ENCODE results near the gene PCDHA5. TPM values are rescaled to one million over a fixed set of nuclear protein-coding genes. Genes with fewer than 3 reads are reported as not detected.
"Not testable (repeated sequence)": the region's sequence is repeated elsewhere in the genome, so short reads cannot be mapped to it uniquely, and the experiment has no call there.

Gene PCDHA5
- total RNA-seq, 2 experiments from 2014 or later, result not detected

DNA sequence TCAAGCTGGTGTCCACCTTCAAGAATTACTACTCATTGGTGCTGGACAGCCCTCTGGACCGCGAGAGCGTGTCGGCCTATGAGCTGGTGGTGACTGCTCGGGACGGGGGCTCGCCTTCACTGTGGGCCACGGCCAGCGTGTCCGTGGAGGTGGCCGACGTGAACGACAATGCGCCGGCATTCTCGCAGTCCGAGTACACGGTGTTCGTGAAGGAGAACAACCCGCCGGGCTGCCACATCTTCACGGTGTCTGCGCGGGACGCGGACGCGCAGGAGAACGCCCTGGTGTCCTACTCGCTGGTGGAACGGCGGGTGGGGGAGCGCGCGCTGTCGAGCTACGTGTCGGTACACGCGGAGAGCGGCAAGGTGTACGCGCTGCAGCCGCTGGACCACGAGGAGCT lies 19.0 kb upstream of the PCDHA5 start:
- H3K27me3 Mint-ChIP-seq, ATAC-seq, H3K36me3 Mint-ChIP-seq, CTCF ChIA-PET, H3K4me1 Mint-ChIP-seq, DNase-seq, H3K4me3 Mint-ChIP-seq: not testable (repeated sequence)
- peaks cover 18% of the 10 kb centered on the region for H3K9me3 Mint-ChIP-seq (ENCODE audit: low read depth)
- H3K27ac Mint-ChIP-seq, result peak overlapping the region; percentile 36

DNA sequence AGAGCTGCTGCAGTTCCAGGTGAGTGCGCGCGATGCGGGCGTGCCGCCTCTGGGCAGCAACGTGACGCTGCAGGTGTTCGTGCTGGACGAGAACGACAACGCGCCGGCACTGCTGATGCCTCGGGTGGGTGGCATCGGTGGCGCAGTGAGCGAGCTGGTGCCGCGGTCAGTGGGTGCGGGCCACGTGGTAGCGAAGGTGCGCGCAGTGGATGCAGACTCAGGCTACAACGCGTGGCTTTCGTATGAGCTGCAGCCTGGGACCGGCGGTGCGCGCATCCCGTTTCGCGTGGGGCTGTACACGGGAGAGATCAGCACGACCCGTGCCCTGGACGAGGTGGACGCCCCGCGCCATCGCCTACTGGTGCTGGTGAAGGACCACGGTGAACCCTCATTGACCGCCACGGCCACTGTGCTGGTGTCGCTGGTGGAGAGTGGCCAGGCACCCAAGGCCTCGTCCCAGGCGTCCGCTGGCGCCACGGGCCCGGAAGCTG lies 18.6 kb upstream of the PCDHA5 start:
- Mint-ChIP-seq H3K4me1 (no peaks in the 10 kb centered on the region), H3K4me3 (no peak overlapping the region), H3K27ac (no peak overlapping the region), H3K27me3 (no peaks in the 10 kb centered on the region), H3K36me3 (peaks cover 3% of the 10 kb centered on the region), H3K9me3 (ENCODE audit: low read depth) (peaks cover 18% of the 10 kb centered on the region)
- CTCF ChIA-PET, result no interaction called here
- DNase-seq (no peak), ATAC-seq (no peak)

DNA sequence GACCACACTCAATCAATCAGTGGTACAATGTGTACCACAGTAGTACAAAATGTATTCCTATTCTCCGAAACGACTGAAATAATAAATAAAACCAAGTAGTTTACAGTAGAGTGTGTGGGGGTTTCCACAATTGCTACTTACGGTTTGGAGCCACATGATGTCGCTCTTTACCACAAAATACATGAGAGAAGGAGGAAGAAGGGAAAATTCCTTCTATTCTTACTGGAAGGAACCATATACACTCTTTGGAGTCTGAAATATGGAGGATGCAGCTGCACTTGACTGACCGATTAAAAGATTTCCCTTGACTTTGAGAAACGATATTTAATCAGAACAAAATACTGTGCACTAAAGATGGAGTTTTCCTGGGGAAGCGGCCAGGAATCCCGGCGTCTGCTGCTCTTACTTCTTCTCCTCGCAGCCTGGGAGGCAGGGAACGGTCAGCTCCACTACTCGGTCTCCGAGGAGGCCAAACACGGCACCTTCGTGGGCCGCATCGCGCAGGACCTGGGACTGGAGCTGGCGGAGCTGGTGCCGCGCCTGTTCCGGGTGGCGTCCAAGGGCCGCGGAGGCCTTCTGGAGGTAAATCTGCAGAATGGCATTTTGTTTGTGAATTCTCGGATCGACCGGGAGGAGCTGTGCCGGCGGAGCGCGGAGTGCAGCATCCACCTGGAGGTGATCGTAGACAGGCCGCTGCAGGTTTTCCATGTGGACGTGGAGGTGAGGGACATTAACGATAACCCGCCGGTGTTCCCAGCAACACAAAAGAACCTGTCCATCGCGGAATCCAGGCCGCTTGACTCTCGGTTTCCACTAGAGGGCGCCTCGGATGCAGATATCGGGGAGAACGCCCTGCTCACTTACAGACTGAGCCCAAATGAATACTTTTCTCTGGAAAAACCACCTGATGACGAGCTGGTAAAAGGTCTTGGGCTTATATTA lies 14.3 kb upstream of the PCDHA5 start, which contains the start of gene PCDHA4:
PCDHA4 (plus strand) TSS at position 235 of the 942 bp plus-strand sequence.
- Mint-ChIP-seq H3K4me3 (no peak within 1 kb of the TSS), H3K27ac (no peak within 1 kb of the TSS), H3K27me3 (no peaks in the 10 kb centered on the region), H3K36me3 (peaks cover 2% of the 10 kb centered on the region), H3K9me3 (ENCODE audit: low read depth) (peaks cover 19% of the 10 kb centered on the region), H3K4me1 (no peaks in the 10 kb centered on the region)
- DNase-seq (no peak), ATAC-seq (no peak)
- CTCF ChIA-PET, result no interaction called here

- not testable (repeated sequence) for ATAC-seq, H3K4me1 Mint-ChIP-seq, H3K27ac Mint-ChIP-seq
These were observed 13.0 kb upstream of the PCDHA5 start for GRCh38 chr5:140808241-140808888.

DNA sequence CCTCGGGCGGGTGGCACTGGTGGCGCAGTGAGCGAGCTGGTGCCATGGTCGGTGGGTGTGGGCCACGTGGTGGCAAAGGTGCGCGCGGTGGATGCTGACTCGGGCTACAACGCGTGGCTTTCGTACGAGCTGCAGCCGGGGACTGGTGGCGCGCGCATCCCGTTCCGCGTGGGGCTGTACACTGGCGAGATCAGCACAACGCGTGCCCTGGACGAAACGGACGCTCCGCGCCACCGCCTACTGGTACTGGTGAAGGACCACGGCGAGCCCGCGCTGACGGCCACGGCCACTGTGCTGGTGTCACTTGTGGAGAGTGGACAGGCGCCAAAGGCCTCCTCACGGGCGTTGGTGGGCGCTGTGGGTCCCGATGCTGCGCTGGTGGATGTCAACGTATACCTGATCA lies 12.5 kb upstream of the PCDHA5 start:
- Mint-ChIP-seq H3K4me3 (no peak overlapping the region), H3K9me3 (ENCODE audit: low read depth) (peaks cover 19% of the 10 kb centered on the region), H3K4me1 (no peaks in the 10 kb centered on the region), H3K27me3 (no peaks in the 10 kb centered on the region), H3K27ac (no peak overlapping the region), H3K36me3 (peaks cover 2% of the 10 kb centered on the region)
- CTCF ChIA-PET, result no interaction called here
- DNase-seq (no peak), ATAC-seq (no peak)

More at GRCh38 chr5:140808241-140808888, 13.0 kb upstream of the PCDHA5 start:
- peaks cover 21% of the 10 kb centered on the region for H3K9me3 Mint-ChIP-seq (ENCODE audit: low read depth)
- CTCF ChIA-PET, DNase-seq, H3K4me3 Mint-ChIP-seq, H3K36me3 Mint-ChIP-seq, H3K27me3 Mint-ChIP-seq: not testable (repeated sequence)

DNA sequence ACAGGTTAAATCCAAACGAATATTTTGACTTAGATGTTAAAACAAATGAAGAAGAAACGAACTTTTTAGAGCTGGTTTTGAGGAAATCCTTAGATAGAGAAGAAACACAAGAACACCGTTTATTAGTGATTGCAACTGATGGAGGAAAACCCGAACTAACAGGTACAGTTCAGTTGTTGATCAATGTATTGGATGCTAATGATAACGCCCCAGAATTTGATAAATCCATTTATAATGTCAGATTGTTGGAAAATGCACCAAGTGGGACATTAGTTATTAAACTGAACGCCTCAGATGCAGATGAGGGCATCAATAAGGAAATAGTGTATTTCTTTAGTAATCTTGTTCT lies 842 bp downstream of the PCDHA5 start:
- Mint-ChIP-seq H3K27ac (no peak overlapping the region), H3K4me1 (no peaks in the 10 kb centered on the region), H3K36me3 (peaks cover 3% of the 10 kb centered on the region), H3K9me3 (ENCODE audit: low read depth) (peaks cover 7% of the 10 kb centered on the region), H3K27me3 (peaks cover 6% of the 10 kb centered on the region), H3K4me3 (no peak overlapping the region)
- CTCF ChIA-PET, result no interaction called here
- DNase-seq (no peak), ATAC-seq (no peak)

DNA sequence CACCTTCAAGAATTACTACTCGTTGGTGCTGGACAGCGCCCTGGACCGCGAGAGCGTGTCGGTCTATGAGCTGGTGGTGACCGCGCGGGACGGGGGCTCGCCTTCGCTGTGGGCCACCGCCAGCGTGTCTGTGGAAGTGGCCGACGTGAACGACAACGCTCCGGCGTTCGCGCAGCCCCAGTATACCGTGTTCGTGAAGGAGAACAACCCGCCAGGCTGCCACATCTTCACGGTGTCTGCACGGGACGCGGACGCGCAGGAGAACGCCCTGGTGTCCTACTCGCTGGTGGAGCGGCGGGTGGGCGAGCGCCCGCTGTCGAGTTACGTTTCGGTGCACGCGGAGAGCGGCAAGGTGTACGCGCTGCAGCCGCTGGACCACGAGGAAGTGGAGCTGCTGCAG lies 1.6 kb downstream of the PCDHA5 start:
- DNase-seq; ATAC-seq; H3K4me3 Mint-ChIP-seq; H3K27ac Mint-ChIP-seq; CTCF ChIA-PET; H3K27me3 Mint-ChIP-seq; H3K9me3 Mint-ChIP-seq (ENCODE audit: low read depth); H3K4me1 Mint-ChIP-seq; H3K36me3 Mint-ChIP-seq: not testable (repeated sequence)

DNA sequence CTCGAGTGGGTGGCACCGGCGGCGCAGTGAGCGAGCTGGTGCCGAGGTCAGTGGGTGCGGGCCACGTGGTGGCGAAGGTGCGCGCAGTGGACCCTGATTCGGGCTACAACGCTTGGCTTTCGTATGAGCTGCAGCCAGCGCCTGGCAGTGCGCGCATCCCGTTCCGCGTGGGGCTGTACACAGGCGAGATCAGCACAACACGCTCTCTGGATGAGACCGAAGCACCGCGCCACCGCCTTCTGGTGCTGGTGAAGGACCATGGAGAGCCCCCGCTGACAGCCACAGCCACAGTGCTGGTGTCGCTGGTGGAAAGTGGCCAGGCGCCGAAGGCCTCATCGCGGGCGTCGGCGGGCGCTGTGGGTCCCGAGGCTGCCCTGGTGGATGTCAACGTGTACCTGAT lies 2.1 kb downstream of the PCDHA5 start:
- Mint-ChIP-seq H3K9me3 (ENCODE audit: low read depth) (peaks cover 10% of the 10 kb centered on the region), H3K27me3 (peaks cover 10% of the 10 kb centered on the region), H3K4me1 (no peaks in the 10 kb centered on the region), H3K36me3 (peaks cover 3% of the 10 kb centered on the region), H3K4me3 (no peak overlapping the region), H3K27ac (no peak overlapping the region)
- CTCF ChIA-PET, result no interaction called here
- ATAC-seq (no peak), DNase-seq (no peak)

DNA sequence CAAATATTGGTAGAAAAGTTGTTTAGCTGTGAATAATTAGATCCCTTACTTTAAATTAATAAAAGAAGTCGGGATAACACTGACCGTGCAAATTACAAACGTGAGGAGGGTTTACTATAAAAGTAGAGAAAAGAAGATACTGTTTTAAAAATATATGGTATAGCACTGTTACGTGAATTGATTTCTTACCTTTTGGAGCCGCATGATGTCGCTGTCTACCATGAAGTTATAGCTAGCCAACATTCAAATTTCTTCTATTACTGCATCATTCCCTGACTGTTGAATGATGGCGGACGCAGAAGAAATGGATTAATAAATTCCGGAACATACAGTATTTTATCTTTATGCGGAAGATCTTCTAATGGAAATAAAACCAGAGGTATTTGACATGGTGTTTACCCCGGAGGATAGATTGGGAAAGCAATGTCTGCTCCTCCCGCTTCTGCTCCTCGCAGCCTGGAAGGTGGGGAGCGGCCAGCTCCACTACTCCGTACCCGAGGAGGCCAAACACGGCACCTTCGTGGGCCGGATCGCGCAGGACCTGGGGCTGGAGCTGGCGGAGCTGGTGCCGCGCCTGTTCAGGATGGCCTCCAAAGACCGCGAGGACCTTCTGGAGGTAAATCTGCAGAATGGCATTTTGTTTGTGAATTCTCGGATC lies 6.4 kb downstream of the PCDHA5 start, which contains the start of gene PCDHA6:
PCDHA6 (plus strand) TSS at position 257 of the 658 bp plus-strand sequence; CDS start at position 389, 132 bp downstream.
- Mint-ChIP-seq H3K27ac (no peak within 1 kb of the TSS), H3K27me3 (peaks cover 12% of the 10 kb centered on the region), H3K4me1 (no peaks in the 10 kb centered on the region), H3K9me3 (ENCODE audit: low read depth) (peaks cover 12% of the 10 kb centered on the region), H3K4me3 (no peak within 1 kb of the TSS), H3K36me3 (peaks cover 2% of the 10 kb centered on the region)
- CTCF ChIA-PET, result no interaction called here
- no peak for DNase-seq
- no peak for ATAC-seq

- ATAC-seq (no peak), DNase-seq (no peak)
- CTCF ChIA-PET, result no interaction called here
- Mint-ChIP-seq H3K27ac (no peak overlapping the region), H3K9me3 (ENCODE audit: low read depth) (peaks cover 15% of the 10 kb centered on the region), H3K36me3 (peaks cover 2% of the 10 kb centered on the region), H3K27me3 (peaks cover 12% of the 10 kb centered on the region), H3K4me3 (no peak overlapping the region), H3K4me1 (no peaks in the 10 kb centered on the region)
These were observed 6.9 kb downstream of the PCDHA5 start for GRCh38 chr5:140828362-140828737.

DNA sequence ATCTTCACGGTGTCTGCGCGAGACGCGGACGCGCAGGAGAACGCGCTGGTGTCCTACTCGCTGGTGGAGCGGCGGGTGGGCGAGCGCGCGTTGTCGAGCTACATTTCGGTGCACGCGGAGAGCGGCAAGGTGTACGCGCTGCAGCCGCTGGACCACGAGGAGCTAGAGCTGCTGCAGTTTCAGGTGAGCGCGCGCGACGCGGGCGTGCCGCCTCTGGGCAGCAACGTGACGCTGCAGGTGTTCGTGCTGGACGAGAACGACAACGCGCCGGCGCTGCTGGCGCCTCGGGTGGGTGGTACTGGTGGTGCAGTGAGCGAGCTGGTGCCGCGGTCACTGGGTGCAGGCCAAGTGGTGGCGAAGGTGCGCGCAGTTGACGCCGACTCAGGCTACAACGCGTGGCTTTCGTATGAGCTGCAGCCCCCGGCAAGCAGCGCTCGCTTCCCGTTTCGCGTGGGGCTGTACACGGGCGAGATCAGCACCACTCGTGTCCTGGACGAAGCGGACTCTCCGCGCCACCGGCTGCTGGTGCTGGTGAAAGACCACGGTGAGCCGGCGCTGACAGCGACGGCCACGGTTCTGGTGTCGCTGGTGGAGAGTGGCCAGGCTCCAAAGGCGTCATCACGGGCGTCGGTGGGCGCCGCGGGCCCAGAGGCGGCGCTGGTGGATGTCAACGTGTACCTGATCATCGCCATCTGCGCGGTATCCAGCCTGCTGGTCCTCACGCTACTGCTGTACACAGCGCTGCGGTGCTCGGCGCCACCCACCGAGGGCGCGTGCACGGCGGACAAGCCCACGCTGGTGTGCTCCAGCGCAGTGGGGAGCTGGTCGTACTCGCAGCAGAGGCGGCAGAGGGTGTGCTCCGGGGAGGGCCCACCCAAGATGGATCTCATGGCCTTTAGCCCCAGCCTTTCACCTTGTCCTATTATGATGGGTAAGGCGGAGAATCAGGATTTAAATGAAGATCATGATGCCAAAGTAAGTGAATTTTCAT lies 8.4 kb downstream of the PCDHA5 start:
- H3K9me3 Mint-ChIP-seq (ENCODE audit: low read depth), result peaks cover 17% of the 10 kb centered on the region
- CTCF ChIA-PET, result interaction anchor here (1.1 kb wide), 1 partner anchor 211 kb away, joined by 3 read pairs; no protein-coding TSS in a partner anchor
- H3K4me1 Mint-ChIP-seq, ATAC-seq, H3K27ac Mint-ChIP-seq, H3K4me3 Mint-ChIP-seq, DNase-seq, H3K36me3 Mint-ChIP-seq: not testable (repeated sequence)
- peaks cover 14% of the 10 kb centered on the region for H3K27me3 Mint-ChIP-seq

- CTCF ChIA-PET, result no interaction called here
- H3K36me3 Mint-ChIP-seq, result peaks cover 1% of the 10 kb centered on the region
- no peak for ATAC-seq
- no peaks in the 10 kb centered on the region for H3K4me1 Mint-ChIP-seq
- H3K27ac Mint-ChIP-seq, result no peak within 1 kb of the TSS
- H3K9me3 Mint-ChIP-seq (ENCODE audit: low read depth), result peaks cover 11% of the 10 kb centered on the region
- H3K27me3 Mint-ChIP-seq, result peaks cover 3% of the 10 kb centered on the region
- H3K4me3 Mint-ChIP-seq, result no peak within 1 kb of the TSS
- no peak for DNase-seq
These were observed 12.6 kb downstream of the PCDHA5 start, which contains the start of gene PCDHA7 for GRCh38 chr5:140833993-140834392. TSS of gene PCDHA7 (plus strand) at chr5:140834269. CDS start at chr5:140834384, 115 bp downstream.

Measured in activated CD8-positive, alpha-beta memory T cell treated with anti-CD3 and anti-CD28 coated beads, Interleukin-2, amount 10 ng/mL, durations not matched to agents 7 days and 5 days (primary cell).